HG02763 (cell line): ENCODE measurements around the gene PLG.
"Not testable (repeated sequence)": the region's sequence is repeated elsewhere in the genome, so short reads cannot be mapped to it uniquely, and the experiment has no call there.

Source experiments
- ATAC-seq: cut with Tn5 transposase; IDR thresholded peaks from one replicate; pipeline ENCODE4 v1.9.1; 2021; ENCODE audit warnings: mild to moderate bottlenecking, moderate library complexity; ENCODE audit not compliant: unreplicated experiment

Gene PLG

GRCh38 chr6:160697826-160698225 is 4.2 kb upstream of the PLG start:
- ATAC-seq: no peak

DNA sequence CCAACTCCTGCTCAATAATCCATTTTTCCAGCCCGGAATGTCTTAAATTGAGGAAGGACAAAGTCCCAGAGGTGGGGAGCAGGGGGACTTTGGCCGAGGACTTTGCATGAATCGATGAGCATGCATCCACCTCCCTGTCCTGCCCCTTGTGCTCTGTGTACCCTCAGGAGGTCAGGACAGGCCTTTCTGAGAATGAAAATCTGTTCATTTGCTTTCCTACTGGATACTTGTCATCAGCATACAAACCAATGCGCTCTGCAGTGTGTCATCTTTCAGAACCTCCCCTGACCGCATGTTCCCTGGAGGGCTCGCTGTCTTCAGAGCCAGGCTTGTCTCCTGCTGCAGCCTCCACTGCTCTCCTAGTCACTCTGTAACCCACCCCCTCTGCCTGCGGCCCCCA is 2.6 kb downstream of the PLG start:
- not testable (repeated sequence) for ATAC-seq

GRCh38 chr6:160708993-160709392 is 6.9 kb downstream of the PLG start:
- not testable (repeated sequence) for ATAC-seq

DNA sequence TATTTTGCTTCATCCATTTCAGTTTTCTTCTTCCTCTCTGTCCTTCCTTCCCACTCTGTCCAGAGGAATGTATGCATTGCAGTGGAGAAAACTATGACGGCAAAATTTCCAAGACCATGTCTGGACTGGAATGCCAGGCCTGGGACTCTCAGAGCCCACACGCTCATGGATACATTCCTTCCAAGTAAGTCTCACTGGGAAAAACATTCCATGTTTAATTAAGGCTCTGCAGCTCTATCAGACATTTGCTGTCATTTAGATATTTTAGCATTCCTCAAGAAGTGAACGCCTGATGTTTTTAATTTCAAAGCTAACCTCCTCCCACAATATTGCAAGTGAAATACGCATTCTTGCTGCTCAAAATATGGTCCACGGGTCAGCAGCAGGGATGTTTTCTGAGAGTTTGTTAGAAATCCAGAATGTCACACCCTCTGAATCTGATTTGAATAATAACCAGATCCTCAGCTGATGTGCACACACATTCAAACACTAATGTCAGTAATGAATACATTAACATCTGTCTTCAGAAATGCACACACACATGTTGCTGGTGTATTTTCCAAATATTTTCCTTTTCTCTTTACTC is 12.8 kb downstream of the PLG start:
- no peak for ATAC-seq

- no peak for ATAC-seq
These were observed 28.9 kb downstream of the PLG start for GRCh38 chr6:160730911-160731310.

GRCh38 chr6:160733050-160733646 is 31.1 kb downstream of the PLG start:
- ATAC-seq: peak; percentile 78

GRCh38 chr6:160734627-160735026 is 32.6 kb downstream of the PLG start:
- ATAC-seq: no peak

DNA sequence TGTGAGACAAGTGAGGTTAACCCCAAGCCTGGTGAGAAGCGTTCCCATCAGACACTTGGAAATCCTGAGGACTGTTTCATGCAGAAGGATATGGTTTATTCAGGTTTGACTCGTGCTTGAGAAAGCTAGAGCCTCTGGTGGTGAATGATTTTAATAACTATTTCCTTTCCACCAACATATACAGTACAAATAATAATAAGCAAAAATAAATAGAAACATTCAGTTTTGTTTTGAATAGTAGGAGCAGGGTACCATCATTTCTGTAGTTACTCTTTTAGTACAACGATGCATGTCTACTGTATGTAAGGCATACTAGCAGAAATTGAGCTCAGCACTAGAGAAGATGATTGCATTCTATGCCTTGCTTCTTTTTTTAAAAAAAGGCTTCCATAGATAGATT is 33.5 kb downstream of the PLG start:
- peak; percentile 51 for ATAC-seq

DNA sequence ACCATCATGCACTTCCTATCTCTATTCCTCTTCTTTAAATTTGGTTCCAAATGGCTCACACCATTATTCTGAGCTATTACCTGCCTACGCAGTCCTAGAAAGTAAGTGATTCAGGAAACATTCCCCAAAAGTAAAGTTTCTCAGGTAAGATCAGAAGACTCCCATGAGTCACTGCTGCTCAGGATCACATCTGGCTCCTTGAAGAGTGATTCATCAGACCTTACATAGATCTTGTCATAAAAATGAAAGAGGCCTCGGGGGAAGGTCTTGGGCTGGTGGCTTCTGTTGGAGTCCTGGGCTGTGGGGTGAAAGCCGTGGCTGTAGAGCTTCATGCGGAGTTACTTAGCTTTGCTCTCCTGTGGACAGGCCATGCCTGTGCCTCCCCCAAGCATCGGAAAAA is 35.9 kb downstream of the PLG start:
- no peak for ATAC-seq

GRCh38 chr6:160739955-160740354 is 37.9 kb downstream of the PLG start:
- no peak for ATAC-seq

DNA sequence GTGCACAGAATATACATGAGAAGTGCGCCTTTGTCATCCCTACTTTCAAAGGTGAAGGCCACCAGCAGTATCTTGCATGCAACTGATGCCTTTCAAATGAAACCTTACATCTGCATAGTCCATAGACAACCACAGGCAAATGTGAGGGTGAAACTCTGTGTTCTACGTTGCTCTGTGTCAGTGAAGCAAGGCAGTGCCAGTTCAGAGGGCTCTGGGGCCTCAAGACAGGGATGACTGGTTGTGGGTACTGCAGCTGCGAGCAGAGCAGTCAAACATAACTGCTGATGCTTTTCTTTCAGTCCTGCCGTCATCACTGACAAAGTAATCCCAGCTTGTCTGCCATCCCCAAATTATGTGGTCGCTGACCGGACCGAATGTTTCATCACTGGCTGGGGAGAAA is 39.0 kb downstream of the PLG start:
- ATAC-seq: peak; percentile 99

- peak; percentile 47 for ATAC-seq
These were observed 40.0 kb downstream of the PLG start for GRCh38 chr6:160742090-160742489.

DNA sequence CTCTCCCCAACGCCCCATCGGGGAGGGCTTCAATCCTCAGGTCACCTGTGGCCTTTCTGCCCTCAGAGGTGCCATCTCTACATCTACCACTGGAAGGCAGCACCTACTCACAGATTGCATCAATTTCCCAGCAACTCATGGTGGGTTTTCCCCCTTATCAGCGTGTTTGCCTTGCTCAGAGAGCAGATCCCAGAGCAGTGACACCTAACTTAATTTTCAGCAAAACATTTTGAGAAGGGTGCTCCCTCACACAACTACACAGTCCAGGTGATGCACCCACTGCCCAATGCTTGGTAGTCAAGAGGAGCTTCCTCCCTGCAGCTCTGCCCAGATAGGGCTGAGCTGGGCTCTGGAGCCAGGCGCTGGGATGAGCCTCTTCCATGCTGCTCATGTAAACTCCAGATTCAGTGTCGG is 48.2 kb downstream of the PLG start:
- peak; percentile 74 for ATAC-seq

DNA sequence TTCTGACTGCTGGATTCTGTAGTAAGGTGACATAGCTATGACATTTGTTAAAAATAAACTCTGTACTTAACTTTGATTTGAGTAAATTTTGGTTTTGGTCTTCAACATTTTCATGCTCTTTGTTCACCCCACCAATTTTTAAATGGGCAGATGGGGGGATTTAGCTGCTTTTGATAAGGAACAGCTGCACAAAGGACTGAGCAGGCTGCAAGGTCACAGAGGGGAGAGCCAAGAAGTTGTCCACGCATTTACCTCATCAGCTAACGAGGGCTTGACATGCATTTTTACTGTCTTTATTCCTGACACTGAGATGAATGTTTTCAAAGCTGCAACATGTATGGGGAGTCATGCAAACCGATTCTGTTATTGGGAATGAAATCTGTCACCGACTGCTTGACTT is 51.2 kb downstream of the PLG start:
- ATAC-seq: not testable (repeated sequence)

DNA sequence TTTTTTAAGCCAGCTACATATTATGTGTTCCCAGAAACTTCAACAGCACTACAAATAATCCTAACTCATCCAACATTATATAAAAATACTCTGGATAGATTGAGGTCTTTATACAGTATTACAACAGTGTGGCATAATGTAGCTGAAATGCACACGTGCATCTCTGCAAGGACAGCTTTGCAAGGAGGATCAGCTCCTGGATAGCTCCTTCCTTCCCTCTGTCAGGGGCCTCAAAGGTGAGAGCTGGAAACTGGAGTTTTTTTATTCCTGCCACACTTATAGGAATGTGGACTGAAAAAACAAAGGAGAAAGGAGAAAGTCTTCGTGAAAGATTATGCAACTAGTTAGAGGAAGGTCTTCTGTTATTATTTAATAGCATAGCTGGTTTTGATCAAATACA is 53.1 kb downstream of the PLG start:
- ATAC-seq: no peak

DNA sequence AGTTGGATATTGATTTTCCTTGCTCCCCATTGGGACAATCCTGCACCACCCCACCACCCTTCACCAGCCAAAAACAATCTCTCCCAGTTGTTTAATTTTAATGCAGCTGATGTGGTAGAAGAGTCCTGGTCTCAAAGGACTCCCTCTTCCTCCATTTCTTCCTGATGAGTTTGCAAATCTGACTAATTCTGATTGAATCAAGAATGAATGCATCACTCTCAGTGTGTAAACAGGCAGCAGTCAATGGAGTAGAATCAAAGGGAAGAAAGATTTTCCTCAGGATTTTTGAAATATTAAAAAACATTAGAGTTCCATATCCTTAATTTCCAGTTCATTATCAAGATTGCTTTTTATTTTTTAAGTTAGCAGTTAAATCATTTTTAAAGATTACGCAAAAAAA is 54.0 kb downstream of the PLG start:
- ATAC-seq: no peak

- no peak for ATAC-seq
These were observed 54.8 kb downstream of the PLG start for GRCh38 chr6:160756871-160757270.

DNA sequence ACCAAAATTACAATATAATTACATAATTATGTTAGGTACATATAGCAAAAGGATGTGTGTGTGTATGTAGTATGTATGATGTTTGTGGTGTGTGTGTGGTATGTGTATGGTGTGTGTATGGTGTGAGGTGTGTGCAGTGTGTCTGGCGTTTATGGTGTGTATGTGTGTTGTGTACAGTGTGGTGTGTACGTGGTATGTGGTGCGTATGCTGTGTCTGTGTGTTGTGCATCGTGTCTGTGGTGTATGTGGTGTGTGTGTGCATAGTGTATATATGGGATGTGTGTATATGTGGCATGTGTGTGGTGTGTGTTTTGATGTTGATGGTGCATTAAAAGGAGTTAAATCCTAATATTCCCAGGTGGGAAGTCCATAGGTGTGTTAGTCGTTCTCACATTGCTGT is 62.8 kb downstream of the PLG start:
- no peak for ATAC-seq

DNA sequence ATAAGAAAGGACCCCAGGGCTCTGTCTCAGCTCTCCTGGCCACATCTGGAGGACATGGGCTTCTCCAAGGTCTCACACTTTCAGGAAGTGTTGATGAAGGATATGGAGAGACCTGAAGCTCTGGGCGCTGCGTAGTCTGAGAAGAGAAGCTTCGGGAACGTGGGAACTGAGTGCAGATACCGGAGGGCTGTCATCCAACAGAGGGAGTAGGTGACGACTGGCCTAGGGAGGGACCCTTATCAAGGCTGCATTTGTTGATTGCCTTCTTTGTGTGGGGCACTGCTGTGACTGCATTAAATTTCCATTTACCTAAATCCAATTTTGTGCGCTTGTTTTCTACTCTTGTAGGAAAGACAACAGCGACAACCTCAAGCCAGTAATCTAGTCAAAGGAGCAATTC is 63.4 kb downstream of the PLG start:
- no peak for ATAC-seq

DNA sequence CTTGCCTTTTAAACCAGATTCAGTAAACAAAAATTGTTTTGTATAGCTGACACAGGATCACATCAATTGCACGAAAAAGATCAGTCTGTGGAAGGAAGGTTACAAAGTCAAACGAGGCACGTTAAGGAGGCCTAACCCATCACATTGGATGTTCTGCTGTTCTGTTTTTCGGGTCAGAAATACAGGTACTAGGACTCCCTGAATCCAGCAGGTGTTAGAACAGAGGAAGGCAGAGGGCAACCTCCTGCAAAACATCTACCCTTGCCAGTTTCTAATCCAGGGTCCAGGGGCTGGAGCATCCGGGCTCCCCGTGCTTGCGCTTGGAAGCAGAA is 64.6 kb downstream of the PLG start:
- no peak for ATAC-seq

DNA sequence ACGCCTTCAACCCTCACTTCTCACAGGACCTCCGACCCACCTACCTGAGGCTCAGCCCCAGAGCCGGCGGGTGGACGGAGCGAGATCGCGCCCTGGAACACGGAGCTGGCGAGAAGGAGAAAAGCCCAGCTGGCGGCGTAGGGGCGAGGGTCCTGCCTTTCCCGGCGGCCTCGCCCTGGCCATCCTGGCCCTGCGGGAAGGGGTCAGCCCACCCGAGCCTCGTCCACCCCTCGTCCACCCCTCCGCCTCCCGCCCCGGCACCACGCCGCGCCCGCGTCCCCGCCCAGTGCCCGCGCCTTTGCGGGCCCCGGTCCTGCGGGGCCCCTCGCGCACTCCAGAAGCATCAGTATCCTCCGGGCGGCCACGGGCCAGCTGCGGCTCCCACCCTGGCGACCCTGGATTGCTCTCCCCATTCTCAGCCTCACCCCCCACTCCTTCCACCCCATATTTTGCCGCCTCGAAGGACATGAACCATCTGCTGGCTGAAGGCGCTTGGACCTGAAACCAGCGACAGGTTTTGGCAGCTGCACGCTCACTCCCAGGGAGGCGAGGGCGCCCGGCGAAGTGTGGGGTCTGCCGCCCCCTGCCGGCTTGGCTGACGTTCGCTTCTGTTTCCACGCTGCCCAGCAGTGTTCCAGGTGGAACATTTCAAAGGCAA is 65.1 kb downstream of the PLG start:
- peak; percentile 97 for ATAC-seq

- peak; percentile 10 for ATAC-seq
These were observed 65.6 kb downstream of the PLG start for GRCh38 chr6:160767647-160768019.

DNA sequence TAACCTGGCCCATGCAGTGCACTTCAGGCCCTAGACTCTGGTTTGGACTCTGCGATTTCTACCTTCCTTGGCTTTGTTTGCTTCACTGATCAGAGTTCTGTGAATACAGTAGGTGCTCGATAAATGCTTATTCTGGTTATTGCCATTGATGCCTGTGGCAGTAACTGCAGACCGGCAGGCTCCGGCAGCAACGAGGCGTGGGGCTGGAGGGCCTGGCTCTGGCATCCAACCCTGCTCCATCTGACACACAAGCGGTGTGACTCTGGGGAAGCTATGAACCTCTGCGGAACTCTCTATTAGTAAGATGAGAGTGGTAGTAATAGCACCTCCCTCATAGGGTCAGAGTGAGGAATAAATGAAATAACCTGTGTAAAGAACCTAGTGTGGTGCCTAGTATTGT is 66.1 kb downstream of the PLG start:
- ATAC-seq: no peak
